ENCODE measurements around the gene ATG4C.

The ATG4C gene

GRCh38 chr1:62887799-62888507 is 104.0 kb downstream of the ATG4C start:
- no peak for DNase-seq (ENCODE audit: low read depth, low spot score)
- no peak overlapping the region for H3K4me3 ChIP-seq (ENCODE audit: low read length)

GRCh38 chr1:62891956-62892562 is 108.1 kb downstream of the ATG4C start:
- peak; percentile 30 for DNase-seq (ENCODE audit: low read depth, low spot score)
- no peak overlapping the region for H3K4me3 ChIP-seq (ENCODE audit: low read length)

GRCh38 chr1:62897788-62898187 is 113.9 kb downstream of the ATG4C start:
- no peak overlapping the region for H3K4me3 ChIP-seq (ENCODE audit: low read length)
- no peak for DNase-seq (ENCODE audit: low read depth, low spot score)

- no peak overlapping the region for H3K4me3 ChIP-seq (ENCODE audit: low read length)
- no peak for DNase-seq (ENCODE audit: low read depth, low spot score)
Observed at GRCh38 chr1:62900566-62900965, 116.6 kb downstream of the ATG4C start.

- H3K4me3 ChIP-seq (ENCODE audit: low read length), result no peak overlapping the region
- no peak for DNase-seq (ENCODE audit: low read depth, low spot score)
Observed at GRCh38 chr1:62901650-62902049, 117.7 kb downstream of the ATG4C start.

GRCh38 chr1:62903522-62903921 is 119.6 kb downstream of the ATG4C start:
- no peak for DNase-seq (ENCODE audit: low read depth, low spot score)
- H3K4me3 ChIP-seq (ENCODE audit: low read length), result no peak overlapping the region

- H3K4me3 ChIP-seq (ENCODE audit: low read length), result no peak overlapping the region
- no peak for DNase-seq (ENCODE audit: low read depth, low spot score)
Observed at GRCh38 chr1:62903982-62904855, 120.3 kb downstream of the ATG4C start.

- H3K4me3 ChIP-seq (ENCODE audit: low read length), result no peak overlapping the region
- no peak for DNase-seq (ENCODE audit: low read depth, low spot score)
Observed at GRCh38 chr1:62904856-62905225, 120.9 kb downstream of the ATG4C start.

GRCh38 chr1:62905309-62905708 is 121.4 kb downstream of the ATG4C start:
- no peak for DNase-seq (ENCODE audit: low read depth, low spot score)
- H3K4me3 ChIP-seq (ENCODE audit: low read length), result no peak overlapping the region

- DNase-seq (ENCODE audit: low read depth, low spot score), result no peak
- H3K4me3 ChIP-seq (ENCODE audit: low read length), result no peak overlapping the region
Observed at GRCh38 chr1:62905872-62906271, 121.9 kb downstream of the ATG4C start.

GRCh38 chr1:62906428-62906886 is 122.5 kb downstream of the ATG4C start:
- no peak for DNase-seq (ENCODE audit: low read depth, low spot score)
- H3K4me3 ChIP-seq (ENCODE audit: low read length), result no peak overlapping the region

GRCh38 chr1:62908168-62908695 is 124.3 kb downstream of the ATG4C start:
- DNase-seq (ENCODE audit: low read depth, low spot score), result peak; percentile 62
- no peak overlapping the region for H3K4me3 ChIP-seq (ENCODE audit: low read length)

GRCh38 chr1:62912028-62912638 is 128.2 kb downstream of the ATG4C start:
- DNase-seq (ENCODE audit: low read depth, low spot score), result no peak
- H3K4me3 ChIP-seq (ENCODE audit: low read length), result no peak overlapping the region
